ENCODE measurements around the gene PRKD2.

DNA sequence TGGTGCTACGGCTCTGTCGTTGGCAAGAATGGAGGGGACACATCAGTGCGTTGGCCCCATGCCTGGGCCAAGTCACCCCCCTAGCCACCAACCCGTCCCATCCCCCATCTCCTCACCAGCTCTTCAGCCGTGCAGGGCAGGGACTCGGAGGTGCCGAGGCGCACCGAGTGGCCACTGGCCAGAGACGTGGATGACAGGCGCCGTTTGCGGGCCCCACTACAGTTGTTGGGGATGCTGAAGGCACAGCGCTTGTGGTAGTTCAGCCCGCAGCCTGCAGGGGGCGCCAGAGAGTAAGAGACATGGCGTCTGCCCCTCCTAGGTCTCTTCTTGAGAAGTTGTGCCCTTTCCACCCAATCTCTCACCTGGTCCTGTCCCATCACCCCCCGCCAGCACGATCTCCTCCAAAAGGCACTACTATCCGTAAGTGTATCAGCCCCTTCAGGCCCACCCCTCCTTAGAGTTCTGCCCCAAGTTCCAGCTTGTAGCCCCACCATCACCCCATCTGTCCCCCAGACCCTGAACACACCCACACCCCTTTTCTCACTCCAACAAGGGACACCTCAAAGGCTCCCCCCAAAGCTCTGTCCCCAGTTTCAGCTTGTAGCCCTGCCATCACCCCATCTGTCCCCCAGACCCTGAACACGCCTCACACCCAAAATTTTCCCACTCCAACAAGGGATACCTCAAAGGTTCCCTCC, 12.4 kb downstream of the PRKD2 start:
- TF ChIP-seq POLR2AphosphoS5 (IDR thresholded peaks at IDR 0.05), result no peak
- TF ChIP-seq, protein P1, sequence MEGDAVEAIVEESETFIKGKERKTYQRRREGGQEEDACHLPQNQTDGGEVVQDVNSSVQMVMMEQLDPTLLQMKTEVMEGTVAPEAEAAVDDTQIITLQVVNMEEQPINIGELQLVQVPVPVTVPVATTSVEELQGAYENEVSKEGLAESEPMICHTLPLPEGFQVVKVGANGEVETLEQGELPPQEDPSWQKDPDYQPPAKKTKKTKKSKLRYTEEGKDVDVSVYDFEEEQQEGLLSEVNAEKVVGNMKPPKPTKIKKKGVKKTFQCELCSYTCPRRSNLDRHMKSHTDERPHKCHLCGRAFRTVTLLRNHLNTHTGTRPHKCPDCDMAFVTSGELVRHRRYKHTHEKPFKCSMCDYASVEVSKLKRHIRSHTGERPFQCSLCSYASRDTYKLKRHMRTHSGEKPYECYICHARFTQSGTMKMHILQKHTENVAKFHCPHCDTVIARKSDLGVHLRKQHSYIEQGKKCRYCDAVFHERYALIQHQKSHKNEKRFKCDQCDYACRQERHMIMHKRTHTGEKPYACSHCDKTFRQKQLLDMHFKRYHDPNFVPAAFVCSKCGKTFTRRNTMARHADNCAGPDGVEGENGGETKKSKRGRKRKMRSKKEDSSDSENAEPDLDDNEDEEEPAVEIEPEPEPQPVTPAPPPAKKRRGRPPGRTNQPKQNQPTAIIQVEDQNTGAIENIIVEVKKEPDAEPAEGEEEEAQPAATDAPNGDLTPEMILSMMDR (IDR thresholded peaks at IDR 0.05), result peak in 3 of 4 experiments; percentile 92 to 97 (median 94)
- no peak for TF ChIP-seq POLR2A (IDR thresholded peaks at IDR 0.05)
- no peak for TF ChIP-seq EP300 (IDR thresholded peaks at IDR 0.05)
